ENCODE results near the gene SRGAP1.
"Not testable (repeated sequence)": the region's sequence is repeated elsewhere in the genome, so short reads cannot be mapped to it uniquely, and the experiment has no call there.

SRGAP1 gene

DNA sequence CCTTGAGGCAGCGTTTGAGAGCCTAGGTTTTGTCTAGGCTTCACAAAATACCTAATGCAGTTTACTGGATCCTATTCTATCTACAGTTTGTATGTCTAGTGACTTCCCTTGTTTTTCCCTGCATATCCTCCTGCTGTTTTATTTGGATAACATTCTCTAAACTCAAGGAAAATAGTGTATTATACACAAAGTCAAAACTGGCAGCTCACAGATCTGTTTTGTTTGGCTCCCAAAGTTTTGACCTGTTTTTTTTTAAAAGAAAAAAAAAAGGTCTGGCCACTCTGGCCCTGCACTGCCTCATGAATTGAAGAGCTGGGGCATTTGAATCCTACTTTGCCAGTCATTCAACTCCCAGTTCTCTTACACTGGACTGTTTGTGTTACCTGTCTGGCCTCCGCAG is 222.3 kb downstream of the SRGAP1 start:
- Histone ChIP-seq H3K9ac (ENCODE audit: low read length) (no peak overlapping the region), H3F3A (ENCODE audit: insufficient read depth, low read length) (no peaks in the 10 kb centered on the region), H4K20me1 (ENCODE audit: insufficient read depth, low read length) (no peaks in the 10 kb centered on the region), H3K36me3 (replicated peaks; ENCODE audit: insufficient read depth, low read length) (no peaks in the 10 kb centered on the region), H3K27ac (ENCODE audit: low read length) (no peak overlapping the region), H2AFZ (ENCODE audit: low read length) (no peak overlapping the region), H3K4me1 (ENCODE audit: low read length) (no peaks in the 10 kb centered on the region), H3K4me2 (ENCODE audit: low read depth, low read length) (no peak overlapping the region), H3K9me2 (replicated peaks; ENCODE audit: insufficient read depth, low read length) (no peaks in the 10 kb centered on the region), H3K9me3 (replicated peaks; ENCODE audit: insufficient read depth, low read length) (no peaks in the 10 kb centered on the region), H3K79me2 (ENCODE audit: low read length) (no peaks in the 10 kb centered on the region), H3K4me3 (ENCODE audit: low read length) (no peak overlapping the region), H3K27me3 (replicated peaks; ENCODE audit: insufficient read depth, low read length) (no peaks in the 10 kb centered on the region)
- DNase-seq: no peak
- no peak for TF ChIP-seq EZH2phosphoT487 (IDR thresholded peaks at IDR 0.05; ENCODE audit: low read length)
- TF ChIP-seq, protein P1, sequence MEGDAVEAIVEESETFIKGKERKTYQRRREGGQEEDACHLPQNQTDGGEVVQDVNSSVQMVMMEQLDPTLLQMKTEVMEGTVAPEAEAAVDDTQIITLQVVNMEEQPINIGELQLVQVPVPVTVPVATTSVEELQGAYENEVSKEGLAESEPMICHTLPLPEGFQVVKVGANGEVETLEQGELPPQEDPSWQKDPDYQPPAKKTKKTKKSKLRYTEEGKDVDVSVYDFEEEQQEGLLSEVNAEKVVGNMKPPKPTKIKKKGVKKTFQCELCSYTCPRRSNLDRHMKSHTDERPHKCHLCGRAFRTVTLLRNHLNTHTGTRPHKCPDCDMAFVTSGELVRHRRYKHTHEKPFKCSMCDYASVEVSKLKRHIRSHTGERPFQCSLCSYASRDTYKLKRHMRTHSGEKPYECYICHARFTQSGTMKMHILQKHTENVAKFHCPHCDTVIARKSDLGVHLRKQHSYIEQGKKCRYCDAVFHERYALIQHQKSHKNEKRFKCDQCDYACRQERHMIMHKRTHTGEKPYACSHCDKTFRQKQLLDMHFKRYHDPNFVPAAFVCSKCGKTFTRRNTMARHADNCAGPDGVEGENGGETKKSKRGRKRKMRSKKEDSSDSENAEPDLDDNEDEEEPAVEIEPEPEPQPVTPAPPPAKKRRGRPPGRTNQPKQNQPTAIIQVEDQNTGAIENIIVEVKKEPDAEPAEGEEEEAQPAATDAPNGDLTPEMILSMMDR (IDR thresholded peaks at IDR 0.05; ENCODE audit: low read length): no peak
- TF ChIP-seq EZH2 (optimal IDR thresholded peaks at IDR 0.05; ENCODE audit: low read depth, low read length): no peak

DNA sequence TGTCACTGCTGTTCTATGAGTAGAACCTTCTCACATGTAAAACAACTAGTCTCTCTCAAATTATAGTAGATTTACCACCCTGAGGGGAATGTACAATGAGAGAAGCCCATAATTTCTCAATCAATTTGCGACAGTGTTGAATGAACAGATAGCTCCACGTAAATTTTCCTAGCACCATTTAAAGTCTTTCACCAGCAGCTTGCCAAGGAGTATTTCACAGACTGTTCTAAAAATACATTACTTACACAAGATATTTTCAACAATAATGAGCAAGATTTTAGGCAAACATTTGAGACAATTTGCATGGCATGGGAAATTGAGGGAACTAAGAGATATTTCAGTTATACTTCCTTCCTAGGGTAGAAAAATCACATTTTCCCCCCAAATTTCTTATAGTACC is 226.0 kb downstream of the SRGAP1 start:
- Histone ChIP-seq H3K9me2 (replicated peaks; ENCODE audit: insufficient read depth, low read length) (no peaks in the 10 kb centered on the region), H3K4me2 (ENCODE audit: low read depth, low read length) (no peak overlapping the region), H3K9me3 (replicated peaks; ENCODE audit: insufficient read depth, low read length) (no peaks in the 10 kb centered on the region), H3K27me3 (replicated peaks; ENCODE audit: insufficient read depth, low read length) (no peaks in the 10 kb centered on the region), H3K4me1 (ENCODE audit: low read length) (no peaks in the 10 kb centered on the region), H2AFZ (ENCODE audit: low read length) (no peak overlapping the region), H4K20me1 (ENCODE audit: insufficient read depth, low read length) (no peaks in the 10 kb centered on the region), H3K36me3 (replicated peaks; ENCODE audit: insufficient read depth, low read length) (no peaks in the 10 kb centered on the region), H3K27ac (ENCODE audit: low read length) (no peak overlapping the region), H3K4me3 (ENCODE audit: low read length) (no peak overlapping the region), H3F3A (ENCODE audit: insufficient read depth, low read length) (no peaks in the 10 kb centered on the region), H3K9ac (ENCODE audit: low read length) (no peak overlapping the region), H3K79me2 (ENCODE audit: low read length) (no peaks in the 10 kb centered on the region)
- DNase-seq: no peak
- TF ChIP-seq EZH2phosphoT487 (IDR thresholded peaks at IDR 0.05; ENCODE audit: low read length): no peak
- no peak for TF ChIP-seq EZH2 (optimal IDR thresholded peaks at IDR 0.05; ENCODE audit: low read depth, low read length)
- TF ChIP-seq, protein P1 (IDR thresholded peaks at IDR 0.05; ENCODE audit: low read length): no peak

- no peaks in the 10 kb centered on the region for H3K36me3 ChIP-seq (replicated peaks; ENCODE audit: insufficient read depth, low read length)
- H3K4me2 ChIP-seq (ENCODE audit: low read depth, low read length): no peak overlapping the region
- no peak for DNase-seq
- no peaks in the 10 kb centered on the region for H3K79me2 ChIP-seq (ENCODE audit: low read length)
- H2AFZ ChIP-seq (ENCODE audit: low read length): no peak overlapping the region
- no peaks in the 10 kb centered on the region for H4K20me1 ChIP-seq (ENCODE audit: insufficient read depth, low read length)
- H3K9me2 ChIP-seq (replicated peaks; ENCODE audit: insufficient read depth, low read length): no peaks in the 10 kb centered on the region
- no peaks in the 10 kb centered on the region for H3F3A ChIP-seq (ENCODE audit: insufficient read depth, low read length)
- H3K27me3 ChIP-seq (replicated peaks; ENCODE audit: insufficient read depth, low read length): no peaks in the 10 kb centered on the region
- TF ChIP-seq EZH2phosphoT487 (IDR thresholded peaks at IDR 0.05; ENCODE audit: low read length): no peak
- no peak for TF ChIP-seq EZH2 (optimal IDR thresholded peaks at IDR 0.05; ENCODE audit: low read depth, low read length)
- TF ChIP-seq, protein P1 (IDR thresholded peaks at IDR 0.05; ENCODE audit: low read length): no peak
- H3K9me3 ChIP-seq (replicated peaks; ENCODE audit: insufficient read depth, low read length): no peaks in the 10 kb centered on the region
- no peaks in the 10 kb centered on the region for H3K4me1 ChIP-seq (ENCODE audit: low read length)
- H3K27ac ChIP-seq (ENCODE audit: low read length): no peak overlapping the region
- H3K9ac ChIP-seq (ENCODE audit: low read length): no peak overlapping the region
- H3K4me3 ChIP-seq (ENCODE audit: low read length): no peak overlapping the region
These were observed 228.5 kb downstream of the SRGAP1 start for GRCh38 chr12:64072916-64073575.

- not testable (repeated sequence) for H3F3A ChIP-seq (ENCODE audit: insufficient read depth, low read length)
These were observed 232.1 kb downstream of the SRGAP1 start for GRCh38 chr12:64076565-64076964.

More at GRCh38 chr12:64076565-64076964, 232.1 kb downstream of the SRGAP1 start:
- not testable (repeated sequence) for H3K27me3 ChIP-seq (replicated peaks; ENCODE audit: insufficient read depth, low read length); H3K9ac ChIP-seq (ENCODE audit: low read length); H3K36me3 ChIP-seq (replicated peaks; ENCODE audit: insufficient read depth, low read length); H3K4me2 ChIP-seq (ENCODE audit: low read depth, low read length); H3K9me3 ChIP-seq (replicated peaks; ENCODE audit: insufficient read depth, low read length); H4K20me1 ChIP-seq (ENCODE audit: insufficient read depth, low read length); H3K4me1 ChIP-seq (ENCODE audit: low read length); H3K4me3 ChIP-seq (ENCODE audit: low read length); H2AFZ ChIP-seq (ENCODE audit: low read length); H3K9me2 ChIP-seq (replicated peaks; ENCODE audit: insufficient read depth, low read length); H3K79me2 ChIP-seq (ENCODE audit: low read length); DNase-seq; H3K27ac ChIP-seq (ENCODE audit: low read length)
